Transverse colon (tissue), 4 donors: Measurements from ENCODE around the gene PCSK6. TPM values are rescaled to one million over a fixed set of nuclear protein-coding genes. Genes with fewer than 3 reads are reported as not detected.

Experiments used
- DNase-seq: peaks from one replicate; pipeline ENCODE4 v3.0.0-alpha.2; 2019
- H3K27ac ChIP-seq, 4 donors: fragments of 200-600 bp; sonication (generic); 2 replicates each; pipeline ENCODE4 v1.5.1; 2016 to 2018; ENCODE audit warnings: inconsistent platforms in 4 of 4
- H3K27me3 ChIP-seq: fragments of 200-600 bp; sonication (generic); 2 replicates; pipeline ENCODE4 v1.5.1; 2017; ENCODE audit warnings: inconsistent platforms
- H3K36me3 ChIP-seq, 4 donors: fragments of 200-600 bp; sonication (generic); 2 replicates each; pipeline ENCODE4 v1.5.1; 2017 to 2019; ENCODE audit warnings: inconsistent platforms in 4 of 4
- H3K4me1 ChIP-seq, 4 donors: fragments of 200-600 bp; sonication (generic); 2 replicates each; pipeline ENCODE4 v1.5.1; 2017 to 2020; ENCODE audit warnings: inconsistent platforms in 4 of 4
- H3K4me3 ChIP-seq, 4 donors: fragments of 200-600 bp; sonication (generic); 1 replicate in 1 of 4; 2 replicates in 3 of 4; pipeline versions ENCODE4 v1.5.1 to v1.6.1; 2017 to 2019; ENCODE audit warnings: inconsistent platforms in 4 of 4
- H3K9me3 ChIP-seq, 2 donors: fragments of 200-600 bp; sonication (generic); 2 replicates each; pipeline ENCODE4 v1.5.1; 2017 to 2019; ENCODE audit warnings: inconsistent platforms in 2 of 2
- POLR2AphosphoS5 ChIP-seq, 3 donors: sonication (generic); formaldehyde crosslinking; IDR thresholded peaks; one replicate each; pipeline ENCODE4 v1.6.1; 2016; ENCODE audit warnings: antibody characterized with exemption in 3 of 3
- WGBS, 2 donors: methylation state at CpG; one replicate each; pipeline ENCODE4 v1.1.5; 2018; ENCODE audit warnings: low coverage in 1 of 2; 5-methylcytosine and 5-hydroxymethylcytosine counted together
- in situ Hi-C, 4 donors: fragments of 200-750 bp; cut with MboI; loops; one replicate each; pipeline versions ENCODE4 v1.15.0 to v1.15.1; 2017; ENCODE audit warnings: low sequenced_read_pairs in 3 of 4, low pct_ligation_motif_present in 1 of 4, low pct_unique_long_range_greater_than_20kb in 1 of 4
- intact Hi-C: fragments of 100-400 bp; cut with DNase I; formaldehyde crosslinking; loops from one replicate; pipeline ENCODE4 v1.15.1; 2023; ENCODE audit warnings: low total_unique reads
- total RNA-seq, 4 donors: library from RNA; depleted of rRNA; stranded (reverse); fragments of >200 nt; gene quantifications; one replicate each; pipeline ENCODE4 v1.1.0, GENCODE V29; 2016

Gene PCSK6
- total RNA-seq, 4 donors from 2014 or later = 20.3 to 119 (median 49.7) TPM

GRCh38 chr15:101254157-101255050 is 235.1 kb downstream of the PCSK6 start:
- no peak overlapping the region for H3K4me3 ChIP-seq
- no peak for TF ChIP-seq POLR2AphosphoS5 (IDR thresholded peaks at IDR 0.05)
- H3K27ac ChIP-seq = no peak overlapping the region
- no peaks in the 10 kb centered on the region for H3K36me3 ChIP-seq
- WGBS, 2 donors = 88 to 100% methylated on average over 1 to 11 of the region's 11 CpGs
- H3K4me1 ChIP-seq = peaks cover 10 to 23% (median 18%) of the 10 kb centered on the region in 4 donors
- in situ Hi-C loops = loop anchor here (5.0 to 25.0 kb wide), 6 partner anchors 162 to 617 kb away; partner anchors contain the start of gene LRRK1 (in 4 of the 4)
- no peaks in the 10 kb centered on the region for H3K9me3 ChIP-seq
- DNase-seq = no peak
- intact Hi-C loops = loop anchor here (5.0 kb wide), 1 partner anchor 167 kb away; no protein-coding TSS in a partner anchor
- H3K27me3 ChIP-seq = no peaks in the 10 kb centered on the region

Other genes with a start within 250 kb of the PCSK6 start
- 10 to 100 TPM in 2 of 4 donors, 1 to 10 TPM in 2; 4.0 to 33.7 (median 11.8) TPM for gene CHSY1, start 237.7 kb downstream of the PCSK6 start, total RNA-seq
- gene SELENOS, start 212.2 kb downstream of the PCSK6 start, total RNA-seq = 100 to 1,000 TPM in 3 of 4 donors, 10 to 100 TPM in 1; 24.9 to 128 (median 120) TPM
- gene SNRPA1, start 194.5 kb downstream of the PCSK6 start, total RNA-seq = 10 to 100 TPM in 3 of 4 donors, 1 to 10 TPM in 1; 7.8 to 54.0 (median 25.8) TPM
- gene TM2D3, start 162.7 kb upstream of the PCSK6 start, total RNA-seq = 10 to 100 TPM; 13.8 to 46.4 (median 33.6) TPM
- 10 to 100 TPM; 11.7 to 55.7 (median 15.0) TPM for gene TARS3, start 234.8 kb upstream of the PCSK6 start, total RNA-seq